KOPT-K1 (cell line): ENCODE data around the gene TPT1.

ENCODE experiments used
- H3K27ac ChIP-seq: fragments of 200-600 bp; sonication (generic); 2 replicates; pipeline ENCODE4 v1.5.1; 2016; ENCODE audit warnings: antibody characterized with exemption, mild to moderate bottlenecking, low read depth, low read length; ENCODE audit not compliant: poor library complexity, severe bottlenecking
- H3K36me3 ChIP-seq: fragments of 200-600 bp; sonication (generic); 2 replicates; pipeline ENCODE4 v1.5.1; 2017; ENCODE audit warnings: antibody characterized with exemption, mild to moderate bottlenecking, low read length, moderate library complexity; ENCODE audit not compliant: insufficient read depth
- H3K9me3 ChIP-seq: fragments of 200-600 bp; sonication (generic); 2 replicates; pipeline ENCODE4 v1.5.1; 2017; ENCODE audit warnings: antibody characterized with exemption, low read length, mild to moderate bottlenecking; ENCODE audit not compliant: insufficient read depth, poor library complexity, severe bottlenecking

Gene TPT1

GRCh38 chr13:45373162-45373547 lies 32.2 kb upstream of the TPT1 start:
- Histone ChIP-seq H3K27ac (no peak overlapping the region), H3K36me3 (peaks cover 7% of the 10 kb centered on the region; the same call in 1 of the 2 replicates), H3K9me3 (no peaks in the 10 kb centered on the region)

GRCh38 chr13:45372189-45373161 lies 31.5 kb upstream of the TPT1 start:
- no peaks in the 10 kb centered on the region for H3K9me3 ChIP-seq
- peaks cover 7% of the 10 kb centered on the region; the same call in 1 of the 2 replicates for H3K36me3 ChIP-seq
- no peak overlapping the region for H3K27ac ChIP-seq

GRCh38 chr13:45370922-45371406 lies 30.0 kb upstream of the TPT1 start:
- Histone ChIP-seq H3K36me3 (peaks cover 7% of the 10 kb centered on the region; the same call in 1 of the 2 replicates), H3K9me3 (no peaks in the 10 kb centered on the region), H3K27ac (no peak overlapping the region)

- Histone ChIP-seq H3K27ac (no peak overlapping the region), H3K9me3 (peaks cover under 1% of the 10 kb centered on the region)
Observed at GRCh38 chr13:45369116-45369515, 28.1 kb upstream of the TPT1 start.

GRCh38 chr13:45368571-45368970 lies 27.6 kb upstream of the TPT1 start:
- peaks cover 6% of the 10 kb centered on the region for H3K9me3 ChIP-seq
- peaks cover 13% of the 10 kb centered on the region; the same call in 1 of the 2 replicates for H3K36me3 ChIP-seq
- H3K27ac ChIP-seq = no peak overlapping the region

More at GRCh38 chr13:45369116-45369515, 28.1 kb upstream of the TPT1 start:
- H3K36me3 ChIP-seq = peaks cover 7% of the 10 kb centered on the region; the same call in 1 of the 2 replicates

GRCh38 chr13:45368005-45368404 lies 27.0 kb upstream of the TPT1 start:
- Histone ChIP-seq H3K9me3 (peaks cover 11% of the 10 kb centered on the region), H3K27ac (no peak overlapping the region), H3K36me3 (peaks cover 16% of the 10 kb centered on the region)

- Histone ChIP-seq H3K9me3 (peaks cover 15% of the 10 kb centered on the region), H3K36me3 (peaks cover 20% of the 10 kb centered on the region), H3K27ac (no peak overlapping the region)
Observed at GRCh38 chr13:45367358-45367757, 26.4 kb upstream of the TPT1 start.

- H3K27ac ChIP-seq = no peak overlapping the region
- peaks cover 15% of the 10 kb centered on the region for H3K9me3 ChIP-seq
- H3K36me3 ChIP-seq = peaks cover 35% of the 10 kb centered on the region
Observed at GRCh38 chr13:45365558-45365885, 24.5 kb upstream of the TPT1 start.

- Histone ChIP-seq H3K27ac (no peak overlapping the region), H3K36me3 (peaks cover 37% of the 10 kb centered on the region), H3K9me3 (peaks cover 15% of the 10 kb centered on the region)
Observed at GRCh38 chr13:45364876-45365557, 24.0 kb upstream of the TPT1 start.

- peaks cover 36% of the 10 kb centered on the region for H3K36me3 ChIP-seq
- no peak overlapping the region for H3K27ac ChIP-seq
- peaks cover 15% of the 10 kb centered on the region for H3K9me3 ChIP-seq
Observed at GRCh38 chr13:45362939-45363338, 22.0 kb upstream of the TPT1 start.

- Histone ChIP-seq H3K27ac (no peak overlapping the region), H3K9me3 (peaks cover 15% of the 10 kb centered on the region), H3K36me3 (peaks cover 36% of the 10 kb centered on the region)
Observed at GRCh38 chr13:45361596-45362206, 20.7 kb upstream of the TPT1 start.

GRCh38 chr13:45356966-45357672 lies 16.1 kb upstream of the TPT1 start:
- Histone ChIP-seq H3K27ac (no peak overlapping the region), H3K36me3 (peaks cover 48% of the 10 kb centered on the region), H3K9me3 (no peaks in the 10 kb centered on the region)

GRCh38 chr13:45353895-45354294 lies 12.9 kb upstream of the TPT1 start:
- no peaks in the 10 kb centered on the region for H3K9me3 ChIP-seq
- peaks cover 53% of the 10 kb centered on the region for H3K36me3 ChIP-seq
- no peak overlapping the region for H3K27ac ChIP-seq

GRCh38 chr13:45352031-45352430 lies 11.0 kb upstream of the TPT1 start:
- peaks cover 67% of the 10 kb centered on the region for H3K36me3 ChIP-seq
- no peaks in the 10 kb centered on the region for H3K9me3 ChIP-seq
- no peak overlapping the region for H3K27ac ChIP-seq
